Astrocyte of the spinal cord (primary cell): Measurements from ENCODE around the gene GRIN2A.

Experiments used
- DNase-seq: peaks from one replicate; pipeline ENCODE4 v3.0.0; 2011; ENCODE audit warnings: low read depth, low spot score
- H3K4me3 ChIP-seq: 2 replicates; pipeline ENCODE4 v1.5.1; 2011; ENCODE audit warnings: low read depth, mild to moderate bottlenecking, low read length, moderate library complexity
- CTCF ChIP-seq: IDR thresholded peaks from 2 replicates; pipeline ENCODE4 v1.5.1; 2012; ENCODE audit warnings: low read depth, mild to moderate bottlenecking, low read length, inconsistent platforms
- in situ Hi-C: cut with HindIII; loops from 2 replicates; pipeline ENCODE4 v1.10.0; 2017; ENCODE audit warnings: low sequenced_read_pairs

The GRIN2A gene

GRCh38 chr16:10088380-10088793 is 93.8 kb downstream of the GRIN2A start:
- in situ Hi-C loops, result no loop called here
- TF ChIP-seq CTCF, result no peak
- DNase-seq, result peak; percentile 36
- no peak overlapping the region for H3K4me3 ChIP-seq

DNA sequence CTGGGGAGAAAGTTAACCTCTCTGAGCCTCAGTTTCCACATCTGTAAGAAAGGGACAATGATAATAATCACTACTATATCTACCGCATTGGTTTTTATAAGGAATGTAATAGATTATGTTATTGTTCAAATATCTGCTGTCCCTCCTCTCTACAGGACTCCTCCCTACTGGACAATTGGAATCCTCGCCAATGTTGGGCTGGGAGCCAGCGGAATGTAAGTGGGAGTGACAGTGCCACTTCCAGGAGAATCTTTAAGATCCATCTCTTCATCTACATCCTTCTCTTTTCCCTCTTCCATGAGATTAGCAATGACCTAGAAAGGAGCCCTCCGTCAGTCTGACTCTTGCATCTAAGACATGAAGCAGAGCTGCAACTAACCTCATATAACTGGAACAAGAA is 95.1 kb downstream of the GRIN2A start:
- no peak overlapping the region for H3K4me3 ChIP-seq
- no peak for DNase-seq
- in situ Hi-C loops, result no loop called here
- no peak for TF ChIP-seq CTCF

- in situ Hi-C loops, result no loop called here
- H3K4me3 ChIP-seq, result no peak overlapping the region
- no peak for TF ChIP-seq CTCF
- no peak for DNase-seq
Measured at GRCh38 chr16:10086620-10087019, 95.6 kb downstream of the GRIN2A start.

DNA sequence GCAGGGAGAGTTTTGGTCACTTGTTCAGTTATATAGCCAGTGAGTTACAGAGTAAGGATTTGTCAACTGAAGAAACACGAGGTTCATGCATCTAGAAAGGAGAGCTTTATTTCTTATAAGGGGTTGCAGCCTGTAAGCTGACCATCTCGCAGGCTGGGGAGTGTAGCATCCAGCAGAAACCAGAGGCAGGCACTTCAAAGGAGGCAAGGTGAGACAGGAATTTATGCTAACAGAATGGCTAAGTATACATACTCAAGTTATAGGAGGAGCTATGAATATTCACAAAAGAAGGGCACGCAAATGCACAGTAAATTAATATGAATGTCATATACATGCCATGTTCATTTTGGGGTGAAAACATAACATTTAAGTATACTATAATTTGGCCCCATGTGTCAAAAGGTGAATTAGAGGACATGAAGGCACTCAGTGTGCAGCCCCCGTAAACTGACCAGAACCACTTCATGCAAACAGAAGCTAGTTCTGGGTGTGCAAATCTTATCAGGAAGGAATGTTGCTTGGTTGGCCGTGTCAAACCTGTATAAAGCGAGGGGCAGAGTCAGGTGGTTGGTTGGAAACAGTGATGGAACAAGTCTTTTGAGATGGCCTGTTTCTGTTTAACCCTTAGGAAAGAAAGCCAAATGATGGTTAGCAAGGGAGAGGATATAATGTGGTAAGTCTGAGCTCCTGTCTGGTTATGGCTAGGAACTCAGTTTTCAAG is 97.0 kb downstream of the GRIN2A start:
- no peak overlapping the region for H3K4me3 ChIP-seq
- in situ Hi-C loops, result no loop called here
- DNase-seq, result no peak
- no peak for TF ChIP-seq CTCF

DNA sequence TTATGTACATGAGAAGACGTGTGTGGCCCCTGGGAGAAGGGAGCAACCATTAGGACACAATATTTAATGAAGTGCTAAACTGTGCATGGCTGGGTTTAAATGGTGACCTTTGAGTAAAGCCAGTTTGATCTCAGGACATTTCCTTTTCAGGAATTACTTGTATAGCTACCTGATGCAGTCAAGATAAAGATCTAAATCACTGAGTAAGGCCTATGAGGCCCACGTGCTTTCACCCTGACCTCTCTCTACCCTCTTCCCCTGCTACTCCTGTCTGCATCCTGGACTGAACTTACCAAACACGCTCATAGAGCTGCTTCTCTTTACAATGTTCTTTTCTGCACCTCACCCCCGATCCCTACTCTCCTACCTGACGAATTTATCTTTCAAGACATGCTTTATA is 98.9 kb downstream of the GRIN2A start:
- no peak overlapping the region for H3K4me3 ChIP-seq
- no peak for DNase-seq
- in situ Hi-C loops, result no loop called here
- no peak for TF ChIP-seq CTCF

- peak; percentile 22 for DNase-seq
- H3K4me3 ChIP-seq, result no peak overlapping the region
- no peak for TF ChIP-seq CTCF
- in situ Hi-C loops, result no loop called here
Measured at GRCh38 chr16:10081201-10081940, 100.9 kb downstream of the GRIN2A start.
